ENCODE data around the gene ATP6V0E1. TPM values are rescaled to one million over a fixed set of nuclear protein-coding genes. Genes with fewer than 3 reads are reported as not detected.
A peak's percentile ranks its signal among the peaks of the same experiment; 100 is the strongest.

ATP6V0E1 gene
- total and polyA plus RNA-seq, 2 donors (not counting 3 experiments of a cell fraction or from before 2014, with no cell fraction given), result 217 to 278 TPM

GRCh38 chr5:173028811-173029327, 45.3 kb downstream of the ATP6V0E1 start:
- H3K9me3 ChIP-seq (replicated peaks; ENCODE audit: control insufficient read depth, insufficient read depth, low read length), result no peaks in the 10 kb centered on the region
- H3K4me2 ChIP-seq (ENCODE audit: insufficient read depth, low read length), result peak overlapping the region; percentile 15
- H4K20me1 ChIP-seq (replicated peaks; ENCODE audit: control insufficient read depth, extremely low read depth, insufficient read depth, low read length), result no peaks in the 10 kb centered on the region
- FAIRE-seq (no peak), DNase-seq (ENCODE audit: low read depth, low spot score) (peak; percentile 67)
- H3K36me3 ChIP-seq (ENCODE audit: control insufficient read depth in 2 of 2, extremely low read depth in 1 of 2, insufficient read depth in 2 of 2, low read length in 2 of 2), result no peaks in the 10 kb centered on the region
- no peak overlapping the region for H3K4me3 ChIP-seq (replicated peaks in 1 of 3; ENCODE audit: insufficient read depth in 1 of 3, low read depth in 1 of 3, low read length in 3 of 3)
- intact Hi-C loops (cut with micrococcal nuclease) (loop anchor here (1.0 to 2.0 kb wide), 2 partner anchors 28 to 45 kb away; partner anchors contain the start of gene CREBRF), dilution Hi-C loops (cut with MboI; ENCODE audit: extremely low pct_ligation_motif_present, low sequenced_read_pairs) (no loop called here)
- TF ChIP-seq JUN (IDR thresholded peaks at IDR 0.05; ENCODE audit: borderline replicate concordance, insufficient read depth, insufficient read length, low read depth), result no peak
- no peak for TF ChIP-seq CTCF (IDR thresholded peaks at IDR 0.05; ENCODE audit: extremely low read depth in 1 of 2, insufficient read depth in 1 of 2, low read depth in 1 of 2, low read length in 2 of 2)
- no peak for TF ChIP-seq GATA2 (IDR thresholded peaks at IDR 0.05; ENCODE audit: insufficient read depth, insufficient read length, low read depth, low read length)
- TF ChIP-seq MYC (IDR thresholded peaks at IDR 0.05; ENCODE audit: low read depth, low read length), result no peak
- TF ChIP-seq POLR2A (IDR thresholded peaks at IDR 0.05; ENCODE audit: low read depth, low read length), result no peak
- TF ChIP-seq FOS (IDR thresholded peaks at IDR 0.05; ENCODE audit: borderline replicate concordance, insufficient read depth, low read length), result no peak
- TF ChIP-seq EZH2 (IDR thresholded peaks at IDR 0.05; ENCODE audit: borderline replicate concordance, low read depth, low read length, severe bottlenecking), result no peak
- TF ChIP-seq POLR2AphosphoS5 (IDR thresholded peaks at IDR 0.05; ENCODE audit: insufficient read depth, low read depth, low read length), result no peak
- TF ChIP-seq MAX (IDR thresholded peaks at IDR 0.05; ENCODE audit: insufficient read depth, insufficient read length), result no peak
- POLR2A ChIA-PET, result no interaction called here
- no TSS peak for BruUV-seq (replicated peaks)
- H3K79me2 ChIP-seq (ENCODE audit: control insufficient read depth, insufficient read depth, low read length), result peaks cover 24% of the 10 kb centered on the region
- peak overlapping the region; percentile 14 for H3K27ac ChIP-seq (ENCODE audit: insufficient read depth, low read depth, low read length)
- H3K9me1 ChIP-seq (replicated peaks; ENCODE audit: control insufficient read depth, extremely low read depth, insufficient read depth, low read length), result no peaks in the 10 kb centered on the region
- CTCF ChIA-PET, result interaction anchor here (0.9 to 1.6 kb wide), 8 partner anchors 10 to 107 kb away, joined by 3 to 8 read pairs (median 4); no protein-coding TSS in a partner anchor
- H3K9ac ChIP-seq (replicated peaks; ENCODE audit: extremely low read depth, insufficient read depth, low read length), result no peak overlapping the region
- H3K27me3 ChIP-seq (ENCODE audit: control insufficient read depth in 2 of 2, insufficient read depth in 2 of 2, low read length in 2 of 2), result no peaks in the 10 kb centered on the region
- H2AFZ ChIP-seq (ENCODE audit: low read depth, low read length), result no peak overlapping the region
- peaks cover 26% of the 10 kb centered on the region for H3K4me1 ChIP-seq (ENCODE audit: control insufficient read depth, extremely low read depth, insufficient read depth, low read length)

All from endothelial cell of umbilical vein (primary cell).